Sigmoid colon (tissue), 4 donors: Measurements from ENCODE around the gene FAM163B.

Source experiments
- EP300 ChIP-seq, 4 donors: sonication (generic); formaldehyde crosslinking; IDR thresholded peaks; one replicate each; pipeline ENCODE4 v1.6.1; 2017; ENCODE audit warnings: antibody characterized with exemption in 4 of 4
- POLR2A ChIP-seq, 2 donors: fragments of 450-650 bp; IDR thresholded peaks; one replicate each; pipeline ENCODE4 v1.6.1; 2016; ENCODE audit warnings: antibody characterized with exemption in 2 of 2, mild to moderate bottlenecking in 2 of 2, moderate library complexity in 2 of 2
- POLR2AphosphoS5 ChIP-seq, 4 donors: sonication (generic); formaldehyde crosslinking; IDR thresholded peaks; one replicate each; pipeline ENCODE4 v1.6.1; 2017; ENCODE audit warnings: antibody characterized with exemption in 4 of 4
- TF ChIP-seq, protein P1 (sequence below), 4 experiments: fragments of 450-650 bp in 3 of 4; fragments of 200-600 bp in 1 of 4; IDR thresholded peaks; one replicate each; pipeline ENCODE4 v1.5.1; 2016 to 2019; ENCODE audit warnings: antibody characterized with exemption in 4 of 4, mild to moderate bottlenecking in 3 of 4, moderate library complexity in 2 of 4

DNA sequence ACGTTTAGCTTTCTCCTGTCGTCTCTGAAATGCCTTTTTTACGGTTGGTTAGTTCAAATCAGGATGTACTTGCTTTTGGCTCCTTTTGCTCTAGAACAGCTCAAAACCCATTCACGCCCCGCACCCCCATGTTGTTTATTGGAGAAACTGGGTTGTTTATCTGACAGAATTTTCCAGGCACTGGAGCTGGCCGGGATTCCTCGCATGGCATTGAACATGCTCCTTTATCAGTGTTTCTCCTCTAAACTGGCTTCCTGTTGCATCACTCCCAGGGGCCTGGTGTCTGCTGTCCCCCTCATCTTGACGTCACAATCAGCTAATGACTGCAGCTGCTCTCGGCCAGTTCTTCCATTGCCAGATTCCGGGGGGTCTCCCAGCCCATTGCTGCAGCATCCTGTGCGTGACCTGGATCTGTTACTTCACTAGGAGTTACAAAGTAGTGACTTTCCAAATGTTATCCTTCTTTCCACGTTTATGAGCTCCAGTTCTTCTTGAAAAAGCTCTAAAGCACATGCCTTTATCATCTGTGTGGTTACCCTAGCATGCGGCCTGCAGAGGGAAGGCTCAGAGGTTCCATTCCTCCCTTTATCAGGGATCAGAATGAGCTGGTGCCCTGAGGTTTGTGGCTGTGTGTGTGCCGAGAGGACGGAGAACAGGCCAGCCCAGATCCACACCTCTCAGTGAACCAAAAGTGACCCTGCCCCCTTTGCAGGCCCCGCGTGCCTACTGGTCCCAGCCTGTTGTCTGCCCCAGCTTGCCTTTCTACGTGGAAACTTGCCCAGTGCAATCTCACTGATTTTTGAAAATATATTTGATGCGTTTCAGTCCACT lies 27.5 kb downstream of the FAM163B start:
- no peak for TF ChIP-seq POLR2A (IDR thresholded peaks at IDR 0.05)
- TF ChIP-seq, protein P1, sequence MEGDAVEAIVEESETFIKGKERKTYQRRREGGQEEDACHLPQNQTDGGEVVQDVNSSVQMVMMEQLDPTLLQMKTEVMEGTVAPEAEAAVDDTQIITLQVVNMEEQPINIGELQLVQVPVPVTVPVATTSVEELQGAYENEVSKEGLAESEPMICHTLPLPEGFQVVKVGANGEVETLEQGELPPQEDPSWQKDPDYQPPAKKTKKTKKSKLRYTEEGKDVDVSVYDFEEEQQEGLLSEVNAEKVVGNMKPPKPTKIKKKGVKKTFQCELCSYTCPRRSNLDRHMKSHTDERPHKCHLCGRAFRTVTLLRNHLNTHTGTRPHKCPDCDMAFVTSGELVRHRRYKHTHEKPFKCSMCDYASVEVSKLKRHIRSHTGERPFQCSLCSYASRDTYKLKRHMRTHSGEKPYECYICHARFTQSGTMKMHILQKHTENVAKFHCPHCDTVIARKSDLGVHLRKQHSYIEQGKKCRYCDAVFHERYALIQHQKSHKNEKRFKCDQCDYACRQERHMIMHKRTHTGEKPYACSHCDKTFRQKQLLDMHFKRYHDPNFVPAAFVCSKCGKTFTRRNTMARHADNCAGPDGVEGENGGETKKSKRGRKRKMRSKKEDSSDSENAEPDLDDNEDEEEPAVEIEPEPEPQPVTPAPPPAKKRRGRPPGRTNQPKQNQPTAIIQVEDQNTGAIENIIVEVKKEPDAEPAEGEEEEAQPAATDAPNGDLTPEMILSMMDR (IDR thresholded peaks at IDR 0.05), result no peak
- no peak for TF ChIP-seq POLR2AphosphoS5 (IDR thresholded peaks at IDR 0.05)
- no peak for TF ChIP-seq EP300 (IDR thresholded peaks at IDR 0.05)
